HG03571 (cell line): ENCODE data around the gene PIP5KL1.

Experiments used
- ATAC-seq: cut with Tn5 transposase; IDR thresholded peaks from one replicate; pipeline ENCODE4 v1.9.1; 2021; ENCODE audit not compliant: unreplicated experiment

The PIP5KL1 gene

GRCh38 chr9:127875306-127875966, 55.1 kb downstream of the PIP5KL1 start:
- ATAC-seq: no peak

- no peak for ATAC-seq
Observed at GRCh38 chr9:127874301-127875221, 56.0 kb downstream of the PIP5KL1 start.

- ATAC-seq: no peak
Observed at GRCh38 chr9:127873886-127874285, 56.7 kb downstream of the PIP5KL1 start.

- ATAC-seq: no peak
Observed at GRCh38 chr9:127873223-127873691, 57.3 kb downstream of the PIP5KL1 start.

GRCh38 chr9:127872369-127873222, 58.0 kb downstream of the PIP5KL1 start:
- ATAC-seq: no peak

GRCh38 chr9:127871531-127871930, 59.0 kb downstream of the PIP5KL1 start:
- ATAC-seq: no peak

- no peak for ATAC-seq
Observed at GRCh38 chr9:127870887-127871286, 59.7 kb downstream of the PIP5KL1 start.
